ENCODE data around the gene COL2A1. TPM values are rescaled to one million over a fixed set of nuclear protein-coding genes. Genes with fewer than 3 reads are reported as not detected.

Gene COL2A1
- total RNA-seq, 2 experiments from 2014 or later: not detected

- Mint-ChIP-seq H3K9me3 (peaks cover 4% of the 10 kb centered on the region), H3K36me3 (ENCODE audit: low read depth) (no peaks in the 10 kb centered on the region), H3K27me3 (ENCODE audit: low read depth) (no peaks in the 10 kb centered on the region), H3K4me1 (ENCODE audit: low read depth) (no peaks in the 10 kb centered on the region), H3K4me3 (no peak overlapping the region), H3K27ac (no peak overlapping the region)
- no peak for DNase-seq
- CTCF ChIA-PET: interaction anchor here (3.3 kb wide), 1 partner anchor 8 kb away, joined by 12 read pairs; the partner anchor contains the start of gene TMEM106C
- intact Hi-C loops (cut with micrococcal nuclease): no loop called here
Observed at GRCh38 chr12:47955059-47955458, 49.2 kb downstream of the COL2A1 start.

DNA sequence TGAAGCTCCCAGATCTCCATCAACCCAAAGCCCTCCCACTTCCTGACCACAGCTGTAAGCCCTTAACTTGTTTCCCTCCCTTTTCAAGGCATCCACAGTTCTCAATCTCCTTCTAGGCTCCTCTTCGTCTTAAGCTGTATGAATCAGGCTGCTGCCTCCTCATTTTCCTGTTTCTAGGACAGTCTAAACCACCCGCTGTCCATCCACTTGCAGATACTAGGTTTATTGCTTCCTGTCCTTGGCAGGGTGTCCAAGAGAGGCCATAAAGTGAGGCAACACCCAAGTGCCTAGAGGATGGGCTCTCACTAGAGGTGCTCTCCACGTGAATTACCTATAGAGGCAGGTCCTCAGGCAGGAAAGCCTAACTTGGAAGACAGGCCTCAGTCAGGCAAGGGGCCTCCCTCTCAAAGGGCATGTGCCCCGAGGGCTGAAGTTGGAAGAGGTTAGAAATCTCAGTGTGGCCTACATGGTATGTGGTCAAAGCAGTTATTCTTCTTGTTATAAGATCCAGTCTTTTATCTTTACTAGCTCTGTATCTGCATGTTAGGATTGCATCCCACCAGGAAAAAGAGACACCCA, 49.7 kb downstream of the COL2A1 start:
- DNase-seq: no peak
- Mint-ChIP-seq H3K36me3 (ENCODE audit: low read depth) (no peaks in the 10 kb centered on the region), H3K9me3 (peaks cover 4% of the 10 kb centered on the region), H3K27me3 (ENCODE audit: low read depth) (no peaks in the 10 kb centered on the region), H3K4me1 (ENCODE audit: low read depth) (peaks cover 1% of the 10 kb centered on the region), H3K27ac (no peak overlapping the region), H3K4me3 (no peak overlapping the region)
- CTCF ChIA-PET: interaction anchor here (0.5 to 3.3 kb wide), 2 partner anchors 9 to 96 kb away, joined by 3 to 12 read pairs; partner anchors contain the start of gene TMEM106C
- intact Hi-C loops (cut with micrococcal nuclease): no loop called here

GRCh38 chr12:47954058-47954457, 50.2 kb downstream of the COL2A1 start:
- no peak overlapping the region for H3K27ac Mint-ChIP-seq
- no peaks in the 10 kb centered on the region for H3K27me3 Mint-ChIP-seq (ENCODE audit: low read depth)
- H3K4me3 Mint-ChIP-seq: no peak overlapping the region
- no peaks in the 10 kb centered on the region for H3K36me3 Mint-ChIP-seq (ENCODE audit: low read depth)
- peaks cover 4% of the 10 kb centered on the region for H3K9me3 Mint-ChIP-seq
- CTCF ChIA-PET: interaction anchor here (0.5 to 3.3 kb wide), 4 partner anchors 9 to 97 kb away, joined by 3 to 12 read pairs (median 3); partner anchors contain the start of gene TMEM106C
- intact Hi-C loops (cut with micrococcal nuclease): no loop called here
- peaks cover 4% of the 10 kb centered on the region for H3K4me1 Mint-ChIP-seq (ENCODE audit: low read depth)
- DNase-seq: no peak

DNA sequence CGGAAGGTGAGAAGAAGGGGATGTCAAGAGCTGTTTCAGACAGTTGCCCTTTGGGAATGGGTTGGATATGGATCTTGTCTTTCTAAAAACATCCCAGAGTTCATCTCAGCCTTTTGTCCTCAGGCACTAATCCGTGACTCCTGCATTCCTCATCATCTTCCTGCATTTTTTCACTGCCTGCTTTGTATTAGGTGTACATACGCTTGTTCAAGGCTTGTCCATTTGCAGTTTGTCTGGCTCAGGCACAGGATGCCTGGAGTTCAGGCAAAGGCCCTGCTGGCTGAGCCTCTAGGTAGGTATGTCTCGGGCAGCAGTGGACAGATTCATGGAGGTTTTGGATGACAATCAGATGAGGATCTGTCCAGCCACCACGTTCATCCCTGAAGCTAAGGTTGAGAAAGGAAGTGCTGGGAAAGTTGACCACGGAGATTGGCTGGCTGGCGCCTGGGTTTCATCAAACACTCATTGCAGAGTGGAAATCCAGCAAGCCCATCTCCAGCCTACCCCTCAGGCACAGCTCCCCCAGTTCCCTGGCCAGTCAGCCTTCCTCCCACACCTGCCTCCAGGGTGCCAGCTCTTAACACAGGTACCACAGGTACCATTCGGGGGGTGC, 53.3 kb downstream of the COL2A1 start:
- Mint-ChIP-seq H3K9me3 (no peaks in the 10 kb centered on the region), H3K4me3 (no peak overlapping the region), H3K27ac (no peak overlapping the region), H3K4me1 (ENCODE audit: low read depth) (peaks cover 4% of the 10 kb centered on the region), H3K27me3 (ENCODE audit: low read depth) (no peaks in the 10 kb centered on the region), H3K36me3 (ENCODE audit: low read depth) (no peaks in the 10 kb centered on the region)
- DNase-seq: no peak
- CTCF ChIA-PET: interaction anchor here (0.8 to 3.6 kb wide), 9 partner anchors 11 to 217 kb away, joined by 3 to 17 read pairs (median 4); partner anchors contain the start of genes TMEM106C and VDR
- intact Hi-C loops (cut with micrococcal nuclease): no loop called here

DNA sequence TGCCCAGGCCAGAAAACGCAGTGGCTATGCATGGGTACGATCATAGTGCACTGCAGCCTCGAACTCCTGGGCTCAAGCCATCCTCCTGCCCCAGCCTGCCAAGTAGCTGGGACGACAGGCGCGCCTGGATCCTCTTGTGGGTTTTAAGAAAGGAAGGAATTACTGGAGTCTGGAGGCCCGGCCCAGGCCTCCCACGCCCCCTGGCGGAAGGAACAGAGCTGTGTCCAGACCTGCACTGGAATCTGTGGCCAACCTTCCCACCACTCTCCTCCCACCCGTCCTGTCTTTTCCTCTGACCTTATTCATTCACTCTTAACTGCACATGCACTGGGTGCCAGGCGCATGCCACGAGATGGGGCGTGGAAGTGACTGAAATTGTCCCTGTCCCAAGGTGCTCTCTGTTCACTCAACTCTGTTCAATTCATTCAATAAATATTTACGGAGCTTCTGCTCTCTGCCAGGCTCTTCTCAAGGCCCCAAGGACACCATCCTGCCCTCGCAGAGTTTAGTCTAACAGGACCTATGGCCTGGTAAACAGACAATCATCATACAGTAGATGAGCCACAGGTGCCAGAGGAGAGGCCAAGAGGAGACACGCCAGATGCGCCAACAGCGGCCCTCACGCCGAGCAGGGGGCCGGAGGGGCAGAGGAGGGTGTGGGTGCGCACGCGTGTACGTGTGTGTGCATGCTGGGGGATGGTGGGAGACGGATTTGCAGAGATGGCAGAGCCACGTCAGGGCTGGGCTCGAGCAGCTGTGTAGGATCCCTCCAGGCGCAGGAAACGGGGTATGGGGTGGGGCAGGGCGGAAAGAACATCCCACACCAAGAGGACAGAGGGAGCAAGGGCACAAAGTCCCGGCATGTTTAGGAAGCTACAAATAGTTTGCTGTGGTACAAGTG, 54.6 kb downstream of the COL2A1 start:
- intact Hi-C loops (cut with micrococcal nuclease): loop anchor here (1.0 to 5.0 kb wide), 5 partner anchors 44 to 235 kb away; no protein-coding TSS in a partner anchor
- Mint-ChIP-seq H3K4me1 (ENCODE audit: low read depth) (peaks cover 4% of the 10 kb centered on the region), H3K9me3 (no peaks in the 10 kb centered on the region), H3K27ac (no peak overlapping the region), H3K36me3 (ENCODE audit: low read depth) (no peaks in the 10 kb centered on the region), H3K27me3 (ENCODE audit: low read depth) (no peaks in the 10 kb centered on the region), H3K4me3 (no peak overlapping the region)
- peak; percentile 72 for DNase-seq
- CTCF ChIA-PET: interaction anchor here (0.6 to 4.0 kb wide), 26 partner anchors 12 to 803 kb away, joined by 3 to 25 read pairs (median 4); partner anchors contain the start of genes COL2A1, TMEM106C and VDR

DNA sequence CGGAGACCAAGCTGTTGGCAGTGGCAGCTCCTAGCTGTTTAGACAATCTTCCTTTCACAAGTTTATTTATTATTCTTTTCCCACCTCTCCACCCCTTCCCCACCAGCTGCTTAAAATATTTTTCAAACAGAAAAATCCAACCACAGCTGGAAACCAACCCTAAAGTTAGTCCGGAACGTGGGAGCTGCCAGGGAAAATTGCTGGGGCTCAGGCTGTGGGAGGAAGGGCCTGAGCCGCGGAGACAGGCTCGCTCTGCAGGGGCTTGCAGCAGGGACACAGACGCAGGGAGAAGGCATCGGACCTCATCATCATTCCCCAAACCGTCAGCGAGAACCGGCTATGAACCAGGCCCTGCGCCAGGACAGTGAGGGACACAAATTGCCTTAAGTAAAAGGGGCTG, 56.9 kb downstream of the COL2A1 start:
- Mint-ChIP-seq H3K36me3 (ENCODE audit: low read depth) (no peaks in the 10 kb centered on the region), H3K4me1 (ENCODE audit: low read depth) (peaks cover 4% of the 10 kb centered on the region), H3K27me3 (ENCODE audit: low read depth) (peaks cover 3% of the 10 kb centered on the region), H3K27ac (no peak overlapping the region), H3K9me3 (no peaks in the 10 kb centered on the region), H3K4me3 (no peak overlapping the region)
- CTCF ChIA-PET: interaction anchor here (0.7 to 4.0 kb wide), 4 partner anchors 15 to 184 kb away, joined by 3 to 25 read pairs (median 4); partner anchors contain the start of gene VDR
- no peak for DNase-seq
- intact Hi-C loops (cut with micrococcal nuclease): loop anchor here (5.0 kb wide), 2 partner anchors 205 to 220 kb away; no protein-coding TSS in a partner anchor

- peaks cover 4% of the 10 kb centered on the region for H3K4me1 Mint-ChIP-seq (ENCODE audit: low read depth)
- no peaks in the 10 kb centered on the region for H3K36me3 Mint-ChIP-seq (ENCODE audit: low read depth)
- H3K9me3 Mint-ChIP-seq: no peaks in the 10 kb centered on the region
- no peak for DNase-seq
- no peak overlapping the region for H3K27ac Mint-ChIP-seq
- H3K4me3 Mint-ChIP-seq: no peak overlapping the region
- intact Hi-C loops (cut with micrococcal nuclease): loop anchor here (5.0 kb wide), 2 partner anchors 204 to 221 kb away; no protein-coding TSS in a partner anchor
- CTCF ChIA-PET: interaction anchor here (0.7 to 4.0 kb wide), 5 partner anchors 12 to 183 kb away, joined by 3 to 25 read pairs (median 3); partner anchors contain the start of gene VDR
- peaks cover 3% of the 10 kb centered on the region for H3K27me3 Mint-ChIP-seq (ENCODE audit: low read depth)
Observed at GRCh38 chr12:47946413-47947323, 57.6 kb downstream of the COL2A1 start.

- no peaks in the 10 kb centered on the region for H3K36me3 Mint-ChIP-seq (ENCODE audit: low read depth)
- no peak overlapping the region for H3K27ac Mint-ChIP-seq
Observed at GRCh38 chr12:47945341-47945728, 58.9 kb downstream of the COL2A1 start.

GRCh38 chr12:47944685-47945340, 59.5 kb downstream of the COL2A1 start:
- Mint-ChIP-seq H3K4me1 (ENCODE audit: low read depth) (peaks cover 4% of the 10 kb centered on the region), H3K27ac (no peak overlapping the region), H3K36me3 (ENCODE audit: low read depth) (no peaks in the 10 kb centered on the region), H3K4me3 (no peak overlapping the region), H3K27me3 (ENCODE audit: low read depth) (peaks cover 10% of the 10 kb centered on the region), H3K9me3 (no peaks in the 10 kb centered on the region)
- CTCF ChIA-PET: interaction anchor here (1.0 kb wide), 1 partner anchor 105 kb away, joined by 3 read pairs; no protein-coding TSS in a partner anchor
- DNase-seq: no peak
- intact Hi-C loops (cut with micrococcal nuclease): loop anchor here (5.0 kb wide), 2 partner anchors 203 to 222 kb away; no protein-coding TSS in a partner anchor

More at GRCh38 chr12:47945341-47945728, 58.9 kb downstream of the COL2A1 start:
- CTCF ChIA-PET: no interaction called here
- no peak overlapping the region for H3K4me3 Mint-ChIP-seq
- no peaks in the 10 kb centered on the region for H3K9me3 Mint-ChIP-seq
- intact Hi-C loops (cut with micrococcal nuclease): loop anchor here (5.0 kb wide), 2 partner anchors 203 to 222 kb away; no protein-coding TSS in a partner anchor
- DNase-seq: no peak
- H3K27me3 Mint-ChIP-seq (ENCODE audit: low read depth): peaks cover 10% of the 10 kb centered on the region
- H3K4me1 Mint-ChIP-seq (ENCODE audit: low read depth): peaks cover 4% of the 10 kb centered on the region

DNA sequence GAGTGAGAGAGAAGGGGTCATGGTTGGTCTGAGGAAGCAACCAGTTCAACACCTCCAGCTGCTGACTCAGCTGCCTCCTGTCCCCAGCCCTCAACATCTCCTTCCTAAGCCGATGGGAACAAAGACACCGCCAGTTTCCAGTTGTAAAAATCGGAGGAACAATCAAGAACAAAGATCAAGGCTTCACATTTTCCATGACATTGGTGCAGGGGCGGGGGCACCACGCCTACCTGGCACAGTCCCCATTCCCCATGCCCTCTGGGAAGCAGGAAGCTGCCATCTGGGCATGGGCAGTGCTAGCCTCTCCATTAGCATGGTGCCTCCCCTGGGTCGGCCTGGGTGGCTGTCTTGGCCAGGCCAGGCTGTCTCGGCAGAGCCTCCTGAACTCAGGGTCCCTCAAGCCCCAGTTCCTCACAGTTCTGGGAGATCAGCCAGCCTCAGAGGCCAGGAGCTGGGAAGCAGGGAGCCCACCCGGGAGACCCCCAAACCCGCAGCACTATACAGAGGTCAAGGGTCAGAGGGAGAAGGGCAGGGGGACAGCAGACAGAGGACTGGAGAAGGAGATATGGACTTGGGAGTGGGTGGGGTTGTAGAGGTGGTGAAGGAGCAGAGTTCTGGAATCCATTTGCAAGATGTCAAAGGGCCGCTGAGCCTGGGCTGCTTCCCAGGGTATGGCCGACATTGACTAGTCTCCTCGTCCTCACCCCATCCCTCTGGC, 60.5 kb downstream of the COL2A1 start:
- Mint-ChIP-seq H3K4me1 (ENCODE audit: low read depth) (no peaks in the 10 kb centered on the region), H3K9me3 (no peaks in the 10 kb centered on the region), H3K27me3 (ENCODE audit: low read depth) (peaks cover 10% of the 10 kb centered on the region), H3K36me3 (ENCODE audit: low read depth) (no peaks in the 10 kb centered on the region), H3K4me3 (no peak overlapping the region), H3K27ac (no peak overlapping the region)
- intact Hi-C loops (cut with micrococcal nuclease): no loop called here
- no peak for DNase-seq
- CTCF ChIA-PET: interaction anchor here (0.7 to 1.0 kb wide), 2 partner anchors 104 to 1647 kb away, joined by 3 read pairs; no protein-coding TSS in a partner anchor

Measured in activated naive CD4-positive, alpha-beta T cell treated with anti-CD3 and anti-CD28 coated beads for 36 hours (primary cell).